Measurements from ENCODE around the gene HDGF. TPM values are rescaled to one million over a fixed set of nuclear protein-coding genes. Genes with fewer than 3 reads are reported as not detected.

HDGF gene
- total RNA-seq, 1 donor from 2014 or later, result 131 TPM

DNA sequence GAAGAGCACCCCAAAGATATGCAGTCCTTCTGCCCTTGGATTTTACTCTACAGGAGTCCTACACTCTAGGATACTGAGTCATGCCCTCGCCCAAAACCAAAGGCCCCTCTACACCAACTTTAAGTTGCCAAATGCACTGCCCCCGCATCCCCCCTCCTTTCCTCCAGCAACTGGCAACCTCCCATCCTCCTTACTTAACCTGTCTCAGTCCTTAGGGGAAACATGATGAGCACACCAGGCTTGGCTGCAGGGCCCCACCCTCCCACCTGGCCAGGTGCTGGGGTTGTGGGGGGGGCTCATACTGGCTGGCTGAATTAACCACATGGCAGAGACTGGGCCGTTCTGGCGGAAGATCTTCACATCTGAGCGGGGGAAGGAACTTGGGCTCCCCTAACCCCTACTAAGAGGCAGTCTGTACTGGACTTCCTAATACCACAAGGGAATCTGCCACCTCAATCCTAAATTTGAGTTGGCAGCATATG lies 1.2 kb downstream of the HDGF start:
- intact Hi-C loops (cut with DNase I), result no loop called here
- DNase-seq (ENCODE audit: low spot score), result no peak

DNA sequence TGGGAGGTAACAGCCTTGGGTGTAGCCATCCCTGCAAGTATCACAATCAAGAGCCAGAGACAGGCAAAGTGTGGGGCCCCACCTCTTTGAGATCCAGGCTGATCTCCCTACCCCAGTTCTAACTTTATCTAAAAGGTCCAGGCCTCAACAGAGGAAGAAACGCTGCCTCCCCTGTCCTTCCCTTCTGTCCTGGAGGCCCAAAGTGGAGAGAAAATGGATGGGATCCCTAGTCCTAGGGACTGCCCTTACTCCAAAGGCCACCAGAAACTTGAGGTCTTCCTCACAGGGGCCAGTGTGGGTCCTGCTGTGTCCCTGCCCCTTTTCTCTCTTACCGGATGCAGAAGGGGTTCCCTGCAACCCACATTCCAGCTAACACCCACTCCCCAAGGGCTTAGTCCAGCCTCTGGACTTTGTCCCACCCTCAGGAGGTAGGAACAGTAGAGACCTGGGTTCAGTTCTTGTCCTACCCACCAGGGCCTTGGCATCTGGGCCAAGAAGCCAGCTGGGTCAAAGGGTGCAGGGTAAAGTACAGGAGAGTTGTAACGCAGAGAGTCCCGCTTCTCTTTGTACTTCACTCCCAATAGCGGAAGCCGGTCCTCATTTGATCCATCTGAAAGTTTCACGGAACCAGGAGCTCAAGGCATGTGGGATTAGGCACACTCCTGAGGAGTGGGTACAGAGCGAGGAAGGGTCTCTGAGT lies 1.9 kb downstream of the HDGF start:
- no peak for DNase-seq (ENCODE audit: low spot score)
- intact Hi-C loops (cut with DNase I), result no loop called here

DNA sequence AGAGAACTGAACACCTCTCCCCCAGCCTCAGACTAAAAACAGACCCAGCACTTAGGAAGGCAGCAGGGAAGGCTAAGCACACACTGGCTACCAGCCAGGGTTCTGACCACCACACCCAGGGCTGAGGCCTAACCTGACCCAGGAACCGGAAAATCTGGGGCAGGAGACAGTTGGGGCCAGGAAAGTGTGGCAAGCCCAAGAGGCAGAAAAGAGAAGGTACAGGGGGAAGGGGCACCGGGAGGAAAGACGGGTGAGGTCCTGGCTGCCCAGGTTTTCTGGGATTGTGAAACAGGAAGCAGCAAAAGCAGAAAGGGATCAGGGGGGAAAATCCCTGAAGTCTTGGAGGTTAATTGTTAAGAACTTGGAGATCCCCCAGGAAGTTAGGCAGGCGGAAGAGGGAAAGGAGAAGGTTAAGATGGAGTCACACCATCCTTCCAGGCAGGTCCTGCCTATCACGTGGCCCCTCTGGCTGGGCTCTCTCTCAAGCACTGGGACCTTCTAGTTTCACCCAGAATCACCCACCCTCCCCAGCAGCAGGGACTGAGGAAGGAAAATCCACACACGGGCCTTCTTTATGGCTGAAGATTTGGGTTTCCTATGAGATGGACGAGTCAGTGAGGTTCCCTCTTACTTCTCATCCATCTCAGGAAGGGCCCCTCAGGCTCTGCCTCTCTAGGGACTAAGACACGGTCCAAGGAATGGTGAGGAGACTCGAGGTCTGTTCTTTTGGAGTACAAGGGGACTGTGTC lies 2.6 kb downstream of the HDGF start:
- intact Hi-C loops (cut with DNase I), result no loop called here
- DNase-seq (ENCODE audit: low spot score), result peak; percentile 81

DNA sequence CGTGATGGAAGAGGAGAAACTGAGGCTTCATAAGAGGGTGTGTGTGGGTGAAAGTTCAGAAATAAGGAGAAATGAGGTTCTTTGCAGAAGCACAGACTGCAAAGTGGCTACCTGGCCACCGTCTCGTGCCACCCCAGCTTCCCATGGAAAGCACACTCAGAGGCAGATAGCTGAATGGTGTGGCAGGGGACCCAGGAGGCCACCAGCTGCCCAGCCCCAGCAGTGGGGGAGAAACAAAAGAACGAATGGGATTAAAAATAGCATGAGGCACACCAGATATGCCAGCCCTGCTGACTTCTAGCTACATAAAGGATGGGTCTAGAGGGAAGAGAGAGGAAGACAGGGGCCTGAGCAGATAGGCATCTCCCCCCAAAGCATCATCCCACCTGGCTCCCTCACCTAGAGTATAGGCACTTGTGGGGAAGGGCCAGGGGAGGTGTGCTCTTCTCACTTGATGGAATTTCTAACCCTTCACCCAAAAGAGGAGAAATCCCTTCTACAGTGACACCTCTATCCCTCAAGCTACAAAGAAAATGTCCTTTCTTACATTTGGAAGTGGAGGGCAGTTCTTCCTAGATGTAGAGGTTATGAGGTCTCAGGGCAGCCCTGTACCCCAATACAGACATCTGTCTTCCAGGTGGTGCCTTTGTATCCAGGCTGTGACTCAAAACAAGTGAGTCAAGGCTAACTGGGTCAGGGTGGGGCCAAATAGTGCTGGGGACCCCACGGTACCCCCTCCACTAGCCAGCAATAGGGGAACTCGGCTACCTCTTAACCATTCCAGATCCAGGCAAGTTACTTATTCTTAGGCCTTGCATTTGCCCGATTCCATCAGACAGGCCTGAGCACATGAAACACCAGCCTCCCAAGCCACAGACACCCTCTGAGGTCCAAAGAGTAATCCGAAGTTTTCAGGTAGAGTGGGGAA lies 3.5 kb downstream of the HDGF start:
- intact Hi-C loops (cut with DNase I), result no loop called here
- DNase-seq (ENCODE audit: low spot score), result no peak

DNA sequence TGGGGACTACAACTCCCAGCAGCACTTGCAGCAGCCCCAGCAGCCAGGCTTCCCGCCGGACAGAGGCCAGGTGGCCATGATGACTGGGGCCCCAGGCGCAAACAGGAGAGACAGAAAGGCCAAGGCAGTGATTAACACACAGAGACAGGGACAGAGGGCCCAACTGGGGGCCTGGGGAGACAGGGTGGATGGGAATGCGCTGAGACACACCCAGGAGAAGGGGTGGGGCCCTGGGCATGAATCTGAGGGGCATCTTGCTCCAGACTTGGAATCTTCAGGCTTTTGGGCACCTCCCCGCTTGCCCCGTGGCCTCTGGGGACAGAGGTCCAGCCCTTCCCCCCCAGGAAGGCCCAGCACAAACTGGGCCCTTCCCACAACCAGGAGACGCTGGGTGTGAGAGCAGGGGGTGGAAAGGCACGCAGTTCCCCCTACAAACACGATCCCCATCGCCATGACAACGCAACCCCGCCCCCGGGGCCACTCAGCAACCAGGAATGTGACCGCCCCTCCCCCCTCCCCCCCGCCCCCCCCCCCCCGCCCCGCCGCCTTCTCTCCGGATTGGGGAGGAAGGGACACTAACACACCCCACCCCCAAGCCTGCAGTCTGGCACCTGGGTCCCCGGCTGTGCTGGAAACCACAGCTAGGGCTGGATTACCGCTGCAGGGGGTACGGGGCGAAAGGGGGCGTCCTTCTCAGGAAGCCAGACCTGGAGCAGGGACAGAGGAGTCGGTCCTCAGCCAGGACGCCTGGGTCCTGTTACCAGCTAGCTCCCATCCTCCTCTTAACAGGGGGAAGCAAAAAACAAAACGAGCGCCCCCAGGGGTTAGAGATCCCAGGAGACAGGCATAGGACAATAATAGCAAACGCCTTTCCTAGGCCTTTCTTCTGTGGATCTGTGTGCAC lies 4.5 kb downstream of the HDGF start:
- peak; percentile 91 for DNase-seq (ENCODE audit: low spot score)
- intact Hi-C loops (cut with DNase I), result no loop called here

DNA sequence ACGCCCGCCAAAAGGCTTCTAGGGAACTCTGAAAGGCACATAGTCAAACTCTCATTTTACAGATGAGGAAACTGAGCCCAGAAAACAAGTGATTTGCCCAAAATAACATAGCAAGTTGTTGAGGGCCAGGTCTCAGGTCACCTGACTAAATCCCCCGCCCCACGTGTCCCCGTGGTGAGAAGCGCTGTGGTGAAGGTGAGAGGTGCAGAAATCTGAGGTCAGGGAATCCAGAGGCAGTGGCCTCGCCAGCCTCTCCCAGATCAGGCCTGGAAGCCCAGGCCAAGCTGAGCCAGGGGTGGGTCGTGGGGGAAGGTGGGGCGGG lies 5.1 kb downstream of the HDGF start:
- DNase-seq (ENCODE audit: low spot score), result no peak
- intact Hi-C loops (cut with DNase I), result no loop called here

DNA sequence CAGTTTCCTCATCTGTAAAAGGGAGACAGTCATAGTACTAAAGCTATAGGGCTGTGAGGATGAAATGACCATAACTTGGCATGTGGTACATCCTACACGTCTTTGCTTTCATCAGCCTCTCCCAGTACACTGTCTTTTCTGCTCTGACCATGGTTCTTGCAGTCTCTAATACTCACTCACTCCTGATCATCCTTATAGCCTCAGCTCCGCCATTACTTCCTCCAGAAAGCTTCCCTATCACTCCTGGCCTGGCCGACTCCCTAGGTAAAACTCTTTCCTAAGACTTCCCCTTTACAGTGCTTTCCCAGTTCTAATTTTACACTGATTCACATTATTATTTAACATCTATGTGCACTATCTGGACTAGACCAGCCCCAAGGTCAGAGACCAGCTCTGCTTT lies 5.6 kb downstream of the HDGF start:
- intact Hi-C loops (cut with DNase I), result no loop called here
- DNase-seq (ENCODE audit: low spot score), result no peak

DNA sequence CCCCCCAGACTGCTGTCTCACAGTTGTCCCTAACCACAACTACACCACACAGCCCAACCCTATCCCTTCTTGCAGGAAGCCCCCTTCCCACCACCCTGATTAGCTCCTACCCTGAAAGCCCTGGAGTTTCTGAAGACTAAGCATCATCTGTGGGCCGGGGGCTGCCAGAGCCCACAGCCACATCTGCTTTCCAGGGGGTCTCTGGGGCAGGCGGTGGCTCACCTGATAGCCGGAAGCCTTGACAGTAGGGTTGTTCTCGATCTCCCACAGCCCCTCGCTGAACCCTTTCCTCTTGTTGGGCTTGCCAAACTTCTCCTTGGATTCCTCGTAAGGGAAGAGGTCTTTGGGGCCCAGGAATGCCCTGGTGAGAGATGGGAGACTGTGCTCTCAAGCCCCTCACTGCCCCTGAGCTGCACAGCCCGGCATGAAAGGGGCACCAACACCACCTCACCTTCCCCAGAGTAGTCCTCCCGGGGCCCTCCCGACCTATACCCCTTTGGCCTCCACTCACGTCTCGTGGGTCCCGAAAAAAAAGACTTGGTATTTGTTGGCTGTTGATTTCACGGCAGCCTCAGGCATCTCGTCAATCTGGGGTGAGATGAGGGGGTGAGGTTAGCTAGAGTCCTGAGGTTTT lies 6.6 kb downstream of the HDGF start:
- no peak for DNase-seq (ENCODE audit: low spot score)
- intact Hi-C loops (cut with DNase I), result no loop called here

DNA sequence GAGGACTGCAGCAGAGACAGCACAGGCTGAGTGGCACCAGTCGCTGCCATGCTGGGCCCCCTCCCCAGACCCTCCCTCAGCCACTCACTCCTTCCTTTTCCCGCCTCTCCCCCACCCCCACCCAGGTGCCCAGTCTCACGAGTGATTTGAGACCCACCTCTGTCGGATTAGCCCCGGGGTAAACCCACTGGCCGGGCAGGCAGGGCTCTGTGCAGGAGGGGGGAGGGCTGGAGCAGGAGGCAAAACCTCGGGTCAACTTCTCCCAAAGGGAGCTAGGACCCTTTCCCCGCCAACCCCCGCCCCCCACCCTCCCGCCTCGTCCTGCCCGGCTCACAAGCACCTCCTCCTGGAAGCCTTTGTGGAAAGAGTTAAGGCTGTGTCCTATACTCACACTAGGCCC lies 7.1 kb downstream of the HDGF start:
- no peak for DNase-seq (ENCODE audit: low spot score)
- intact Hi-C loops (cut with DNase I), result no loop called here

DNA sequence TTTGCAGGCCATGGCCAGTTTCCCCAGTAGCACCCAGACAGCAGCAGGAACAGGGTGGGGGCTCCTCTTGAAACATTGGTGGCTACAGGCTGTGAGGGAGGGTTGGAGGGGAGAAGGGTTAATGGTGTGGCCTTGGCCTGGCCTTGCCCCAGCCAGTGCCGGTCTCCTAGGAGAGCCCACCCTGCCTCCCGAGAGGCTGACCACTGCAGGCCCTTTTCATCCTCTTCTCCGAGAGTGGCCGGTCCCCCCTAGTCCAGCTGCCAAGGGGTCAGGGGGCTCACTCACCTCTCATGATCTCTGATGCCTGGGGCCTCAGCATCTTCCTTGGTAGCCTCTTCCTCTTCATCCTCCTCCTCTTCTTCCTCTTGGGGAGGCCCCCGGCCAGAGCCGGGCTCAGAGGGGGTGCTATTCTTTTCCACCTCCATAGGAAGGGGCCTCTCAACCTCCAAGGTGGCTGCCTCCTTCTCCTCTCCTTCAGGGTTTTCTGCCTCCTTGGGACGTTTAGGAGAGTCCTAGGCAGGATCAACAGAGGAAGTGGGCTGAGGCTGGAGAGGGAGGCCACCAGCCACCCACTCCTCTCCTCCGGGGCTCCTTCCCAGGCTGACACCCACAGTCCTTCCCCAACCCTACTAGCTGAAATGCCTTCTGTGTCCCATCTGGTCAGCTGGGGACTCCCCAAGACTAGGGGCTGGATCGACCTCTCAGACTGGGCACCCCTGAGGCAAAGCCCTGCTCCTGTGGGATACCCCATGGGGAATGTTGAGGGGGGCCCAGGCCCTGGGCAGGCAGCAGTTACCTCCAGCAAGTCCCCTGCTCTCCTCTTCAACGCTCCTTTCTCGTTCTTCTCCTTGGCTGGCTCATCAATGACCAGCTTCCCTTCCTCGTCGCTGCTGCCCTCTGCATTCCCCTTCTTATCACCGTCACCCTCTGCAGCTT lies 7.8 kb downstream of the HDGF start:
- DNase-seq (ENCODE audit: low spot score), result no peak
- intact Hi-C loops (cut with DNase I), result no loop called here

DNA sequence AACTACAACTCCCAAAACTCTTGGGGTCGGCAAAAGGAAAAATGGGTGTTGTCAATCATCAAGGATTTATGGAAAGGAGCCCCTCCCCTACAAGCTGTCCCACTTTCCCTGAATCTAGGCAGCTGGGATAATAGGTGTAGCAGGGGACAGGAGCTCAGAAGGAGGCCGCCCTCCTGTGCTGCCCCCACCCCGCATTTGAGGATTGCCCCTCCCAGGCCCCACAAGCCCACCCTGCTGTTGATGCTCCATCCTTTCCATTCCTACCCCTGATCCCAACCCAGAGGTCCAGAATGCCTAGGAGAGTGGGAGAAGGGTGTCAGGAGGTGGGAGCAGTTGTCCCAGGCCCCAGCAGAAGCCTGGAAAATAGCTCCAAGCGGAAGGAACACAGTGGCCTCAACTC lies 8.7 kb downstream of the HDGF start:
- DNase-seq (ENCODE audit: low spot score), result no peak
- intact Hi-C loops (cut with DNase I), result no loop called here

DNA sequence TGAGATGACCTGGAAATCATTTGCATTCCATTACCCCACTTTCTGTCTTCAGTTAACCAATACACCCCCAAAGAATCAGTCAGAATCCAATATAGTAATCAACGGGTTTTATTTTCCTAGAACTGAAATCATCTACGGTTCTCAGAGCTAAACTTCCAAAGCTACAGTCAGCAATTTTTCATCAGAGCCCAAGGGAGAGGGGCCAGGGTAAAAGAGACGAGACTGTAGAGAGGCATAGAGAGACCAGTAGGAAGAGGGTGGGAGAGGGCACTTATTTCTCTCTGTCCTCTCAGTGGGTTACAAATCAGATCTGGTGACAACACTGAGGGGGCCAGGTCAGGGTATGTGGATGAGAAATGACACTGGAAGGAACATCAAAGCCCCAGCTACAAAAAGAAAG lies 9.5 kb downstream of the HDGF start:
- intact Hi-C loops (cut with DNase I), result no loop called here
- DNase-seq (ENCODE audit: low spot score), result no peak

DNA sequence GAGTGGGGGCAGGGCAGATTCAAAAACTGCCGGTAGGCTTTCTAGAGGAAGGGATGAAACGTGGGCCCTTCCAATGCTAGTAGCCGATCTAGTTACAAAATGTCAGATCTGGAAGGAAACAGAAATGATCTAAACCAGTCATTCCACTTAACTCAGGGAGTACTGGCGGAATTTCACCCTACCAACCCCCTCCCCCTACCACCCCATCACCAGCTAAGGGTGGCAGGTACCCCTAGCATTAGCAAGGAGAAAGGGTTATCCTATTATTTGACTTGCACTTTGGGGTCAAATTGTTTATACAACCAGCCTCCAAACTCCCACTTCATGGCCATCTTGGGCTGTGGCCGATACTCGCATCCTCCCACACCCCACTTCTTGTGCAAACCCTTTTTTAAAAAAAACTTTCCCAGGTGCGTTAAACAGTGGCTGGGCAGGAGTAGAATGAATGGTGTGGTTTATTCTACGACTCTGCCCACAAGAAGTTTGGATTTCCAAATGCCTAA lies 9.9 kb downstream of the HDGF start:
- no peak for DNase-seq (ENCODE audit: low spot score)
- intact Hi-C loops (cut with DNase I), result loop anchor here (1.0 kb wide), 1 partner anchor 26 kb away; the partner anchor contains the start of gene PRCC

DNA sequence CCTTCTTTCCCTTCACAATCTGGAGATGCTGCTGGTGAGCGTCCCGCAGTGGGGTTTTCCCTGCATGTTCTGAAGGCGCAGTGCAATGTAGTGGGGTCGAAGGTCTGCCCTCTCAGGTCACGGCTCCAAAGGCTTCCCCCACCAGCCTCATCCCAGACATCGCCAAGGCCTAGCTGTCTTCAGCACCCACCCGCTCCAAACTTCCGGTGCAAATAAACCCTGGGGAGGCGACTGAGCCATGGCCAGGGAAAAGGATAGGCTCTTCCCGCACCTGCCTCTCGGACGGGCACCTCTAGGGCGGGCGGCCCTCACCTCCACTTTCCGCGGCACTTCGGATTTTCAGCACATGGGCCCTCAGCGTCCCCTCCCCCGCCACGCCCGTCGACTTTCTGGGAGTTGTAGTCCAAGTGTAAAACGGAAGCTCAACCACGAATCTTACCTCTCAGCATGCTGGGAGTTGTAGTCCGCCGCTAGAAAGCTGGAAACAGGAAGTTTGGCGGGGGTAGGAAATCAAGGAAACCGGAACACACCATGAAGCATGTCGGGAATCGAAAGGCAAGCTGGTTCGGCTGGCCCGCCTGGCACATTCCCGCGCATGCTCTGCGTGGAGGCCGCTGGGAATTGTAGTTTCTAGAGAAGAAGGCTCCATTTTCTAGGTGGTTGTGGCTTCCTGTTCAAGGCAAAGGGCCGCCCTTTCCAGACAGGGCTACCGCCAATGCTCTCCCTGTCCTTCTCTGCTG lies 10.6 kb downstream of the HDGF start, which contains the start of gene MRPL24:
MRPL24 (minus strand) TSS at position 348 of the 740 bp plus-strand sequence. CDS start 2,384 bp downstream, outside the sequence.
- intact Hi-C loops (cut with DNase I), result loop anchor here (1.0 kb wide), 1 partner anchor 26 kb away; the partner anchor contains the start of gene PRCC
- peak; percentile 99 for DNase-seq (ENCODE audit: low spot score)

DNA sequence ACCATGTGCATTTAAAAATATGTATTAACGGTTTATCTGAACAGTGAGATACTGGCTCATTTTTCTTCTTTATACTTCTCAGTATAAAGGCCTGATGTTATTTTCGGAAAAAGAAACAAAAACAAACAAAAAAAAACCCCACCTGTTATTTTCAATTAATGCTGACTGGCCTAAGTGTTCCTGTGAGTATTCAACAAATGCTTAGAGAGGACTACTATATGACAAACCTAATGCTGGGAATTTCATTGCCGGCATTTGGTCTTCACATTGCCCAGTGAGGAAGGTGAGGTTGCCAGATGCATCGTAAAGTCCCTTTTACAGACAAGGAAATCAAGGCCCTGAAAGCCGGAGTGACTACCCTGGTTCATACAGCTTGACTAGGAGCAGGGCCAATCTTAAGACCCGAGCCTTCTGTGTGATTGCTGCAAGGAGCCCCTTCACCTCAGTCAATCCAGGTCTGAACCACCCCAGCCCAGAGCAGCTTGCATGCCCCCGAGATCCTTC lies 11.2 kb downstream of the HDGF start:
- intact Hi-C loops (cut with DNase I), result no loop called here
- no peak for DNase-seq (ENCODE audit: low spot score)

DNA sequence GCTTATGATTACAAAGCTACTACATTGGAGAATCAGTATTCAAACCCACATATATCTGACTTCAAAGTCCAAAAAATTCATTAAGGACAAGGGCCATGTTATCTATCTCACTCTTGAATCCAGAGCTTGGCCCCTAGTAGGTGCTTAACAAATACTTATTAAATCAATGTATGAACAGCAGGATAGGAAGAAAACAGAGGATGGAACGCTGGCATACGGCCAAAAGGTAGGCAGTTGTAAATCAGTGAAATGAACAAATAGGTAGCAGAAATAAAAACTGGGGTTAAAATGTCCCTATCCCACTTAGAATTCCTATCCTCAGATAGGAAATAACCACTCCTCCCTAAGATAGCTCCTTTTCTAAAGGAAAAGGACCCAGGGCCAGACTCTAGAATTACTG lies 12.6 kb downstream of the HDGF start:
- no peak for DNase-seq (ENCODE audit: low spot score)
- intact Hi-C loops (cut with DNase I), result no loop called here

Measured in cardiac septum (tissue), 1 donor.